Sigmoid colon (tissue), 4 donors: ENCODE results near the gene STRA8.
A peak's percentile ranks its signal among the peaks of the same experiment; 100 is the strongest.

Experiments
- EP300 ChIP-seq, 4 donors: sonication (generic); formaldehyde crosslinking; IDR thresholded peaks; one replicate each; pipeline ENCODE4 v1.6.1; 2017; ENCODE audit warnings: antibody characterized with exemption in 4 of 4
- POLR2A ChIP-seq, 2 donors: fragments of 450-650 bp; IDR thresholded peaks; one replicate each; pipeline ENCODE4 v1.6.1; 2016; ENCODE audit warnings: antibody characterized with exemption in 2 of 2, mild to moderate bottlenecking in 2 of 2, moderate library complexity in 2 of 2
- POLR2AphosphoS5 ChIP-seq, 4 donors: sonication (generic); formaldehyde crosslinking; IDR thresholded peaks; one replicate each; pipeline ENCODE4 v1.6.1; 2017; ENCODE audit warnings: antibody characterized with exemption in 4 of 4
- TF ChIP-seq, protein P1 (sequence below), 4 experiments: fragments of 450-650 bp in 3 of 4; fragments of 200-600 bp in 1 of 4; IDR thresholded peaks; one replicate each; pipeline ENCODE4 v1.5.1; 2016 to 2019; ENCODE audit warnings: antibody characterized with exemption in 4 of 4, mild to moderate bottlenecking in 3 of 4, moderate library complexity in 2 of 4

DNA sequence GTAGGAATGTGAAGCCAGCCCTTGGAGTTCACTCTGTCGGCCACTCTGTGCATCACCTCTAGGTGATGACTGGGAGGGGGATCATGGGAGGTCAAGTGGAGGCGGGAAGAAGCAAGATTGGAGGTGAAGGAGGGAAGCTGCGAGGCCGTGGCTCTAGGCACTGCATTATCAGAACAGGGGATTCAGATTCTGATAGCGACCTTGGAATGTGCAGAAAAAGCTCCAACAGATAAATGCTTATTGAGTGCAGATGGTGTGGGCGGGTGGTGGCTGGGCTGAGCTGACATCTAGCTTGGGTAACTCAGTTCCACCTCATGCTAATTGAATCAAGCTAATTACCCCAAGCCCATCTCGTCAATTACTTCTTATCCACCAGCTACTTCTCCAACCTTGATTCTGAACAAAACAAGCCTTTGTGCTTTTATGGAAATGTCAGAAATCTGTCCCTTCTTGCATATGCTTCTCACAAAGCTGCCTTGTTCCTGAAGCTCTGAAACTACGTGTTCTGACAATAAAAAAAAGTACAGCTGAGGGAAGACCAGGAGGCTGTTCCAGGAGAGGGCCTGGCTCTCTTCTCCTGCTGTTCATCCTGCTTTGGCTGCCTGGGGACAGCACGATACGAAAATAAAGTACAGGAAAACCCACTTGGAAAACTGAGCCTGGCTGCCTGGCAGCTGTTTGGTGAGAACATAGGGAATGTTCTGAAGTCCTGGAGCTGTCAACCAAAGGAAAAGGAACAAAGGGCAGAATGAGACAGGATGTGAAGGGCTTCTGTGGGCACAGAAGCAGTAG, 27.5 kb downstream of the STRA8 start:
- TF ChIP-seq, protein P1, sequence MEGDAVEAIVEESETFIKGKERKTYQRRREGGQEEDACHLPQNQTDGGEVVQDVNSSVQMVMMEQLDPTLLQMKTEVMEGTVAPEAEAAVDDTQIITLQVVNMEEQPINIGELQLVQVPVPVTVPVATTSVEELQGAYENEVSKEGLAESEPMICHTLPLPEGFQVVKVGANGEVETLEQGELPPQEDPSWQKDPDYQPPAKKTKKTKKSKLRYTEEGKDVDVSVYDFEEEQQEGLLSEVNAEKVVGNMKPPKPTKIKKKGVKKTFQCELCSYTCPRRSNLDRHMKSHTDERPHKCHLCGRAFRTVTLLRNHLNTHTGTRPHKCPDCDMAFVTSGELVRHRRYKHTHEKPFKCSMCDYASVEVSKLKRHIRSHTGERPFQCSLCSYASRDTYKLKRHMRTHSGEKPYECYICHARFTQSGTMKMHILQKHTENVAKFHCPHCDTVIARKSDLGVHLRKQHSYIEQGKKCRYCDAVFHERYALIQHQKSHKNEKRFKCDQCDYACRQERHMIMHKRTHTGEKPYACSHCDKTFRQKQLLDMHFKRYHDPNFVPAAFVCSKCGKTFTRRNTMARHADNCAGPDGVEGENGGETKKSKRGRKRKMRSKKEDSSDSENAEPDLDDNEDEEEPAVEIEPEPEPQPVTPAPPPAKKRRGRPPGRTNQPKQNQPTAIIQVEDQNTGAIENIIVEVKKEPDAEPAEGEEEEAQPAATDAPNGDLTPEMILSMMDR (IDR thresholded peaks at IDR 0.05) = no peak
- peak in 1 of 4 donors; percentile 52 for TF ChIP-seq POLR2AphosphoS5 (IDR thresholded peaks at IDR 0.05)
- no peak for TF ChIP-seq EP300 (IDR thresholded peaks at IDR 0.05)
- TF ChIP-seq POLR2A (IDR thresholded peaks at IDR 0.05) = no peak
